ENCODE measurements around the gene RBM25.
"Not testable (repeated sequence)": the region's sequence is repeated elsewhere in the genome, so short reads cannot be mapped to it uniquely, and the experiment has no call there.

The RBM25 gene

GRCh38 chr14:73058224-73058921 lies at the start of gene RBM25:
TSS of gene RBM25 (plus strand) at chr14:73058534. CDS start at chr14:73071642, 13,108 bp downstream.
- in situ Hi-C loops (cut with HindIII; ENCODE audit: low sequenced_read_pairs), result no loop called here

- in situ Hi-C loops (cut with HindIII; ENCODE audit: low sequenced_read_pairs), result not testable (repeated sequence)
Measured at GRCh38 chr14:73011189-73011588, 47.1 kb upstream of the RBM25 start.

GRCh38 chr14:73014105-73014504 lies 44.2 kb upstream of the RBM25 start:
- in situ Hi-C loops (cut with HindIII; ENCODE audit: low sequenced_read_pairs), result no loop called here

GRCh38 chr14:73015552-73015951 lies 42.8 kb upstream of the RBM25 start:
- in situ Hi-C loops (cut with HindIII; ENCODE audit: low sequenced_read_pairs), result loop anchor here (5.0 kb wide), 1 partner anchor 38 kb away; no protein-coding TSS in a partner anchor

GRCh38 chr14:73016011-73016410 lies 42.3 kb upstream of the RBM25 start:
- in situ Hi-C loops (cut with HindIII; ENCODE audit: low sequenced_read_pairs), result loop anchor here (5.0 kb wide), 1 partner anchor 39 kb away; no protein-coding TSS in a partner anchor

GRCh38 chr14:73022051-73022450 lies 36.3 kb upstream of the RBM25 start:
- in situ Hi-C loops (cut with HindIII; ENCODE audit: low sequenced_read_pairs), result no loop called here

- in situ Hi-C loops (cut with HindIII; ENCODE audit: low sequenced_read_pairs), result no loop called here
Measured at GRCh38 chr14:73025544-73025943, 32.8 kb upstream of the RBM25 start.

- in situ Hi-C loops (cut with HindIII; ENCODE audit: low sequenced_read_pairs), result no loop called here
Measured at GRCh38 chr14:73026243-73026844, 32.0 kb upstream of the RBM25 start.

GRCh38 chr14:73026845-73027542 lies 31.3 kb upstream of the RBM25 start, which contains the start of gene ZFYVE1:
TSS of gene ZFYVE1 (minus strand) at chr14:73027106. CDS start at chr14:73024508, 2,598 bp downstream.
- in situ Hi-C loops (cut with HindIII; ENCODE audit: low sequenced_read_pairs), result no loop called here

GRCh38 chr14:73027546-73027945 lies 30.8 kb upstream of the RBM25 start:
- in situ Hi-C loops (cut with HindIII; ENCODE audit: low sequenced_read_pairs), result no loop called here

- in situ Hi-C loops (cut with HindIII; ENCODE audit: low sequenced_read_pairs), result no loop called here
Measured at GRCh38 chr14:73027984-73028383, 30.4 kb upstream of the RBM25 start.

GRCh38 chr14:73036706-73037450 lies 21.5 kb upstream of the RBM25 start:
- in situ Hi-C loops (cut with HindIII; ENCODE audit: low sequenced_read_pairs), result not testable (repeated sequence)

GRCh38 chr14:73047808-73048207 lies 10.5 kb upstream of the RBM25 start:
- in situ Hi-C loops (cut with HindIII; ENCODE audit: low sequenced_read_pairs), result no loop called here

- in situ Hi-C loops (cut with HindIII; ENCODE audit: low sequenced_read_pairs), result no loop called here
Measured at GRCh38 chr14:73049428-73049827, 8.9 kb upstream of the RBM25 start.

- in situ Hi-C loops (cut with HindIII; ENCODE audit: low sequenced_read_pairs), result no loop called here
Measured at GRCh38 chr14:73055251-73055650, 3.1 kb upstream of the RBM25 start.

GRCh38 chr14:73057944-73058223 lies 450 bp upstream of the RBM25 start:
- in situ Hi-C loops (cut with HindIII; ENCODE audit: low sequenced_read_pairs), result no loop called here

- in situ Hi-C loops (cut with HindIII; ENCODE audit: low sequenced_read_pairs), result no loop called here
Measured at GRCh38 chr14:73058922-73059673, 764 bp downstream of the RBM25 start.

GRCh38 chr14:73069585-73069984 lies 11.3 kb downstream of the RBM25 start:
- in situ Hi-C loops (cut with HindIII; ENCODE audit: low sequenced_read_pairs), result no loop called here

GRCh38 chr14:73091044-73091443 lies 32.7 kb downstream of the RBM25 start:
- in situ Hi-C loops (cut with HindIII; ENCODE audit: low sequenced_read_pairs), result no loop called here

GRCh38 chr14:73097421-73097820 lies 39.1 kb downstream of the RBM25 start:
- in situ Hi-C loops (cut with HindIII; ENCODE audit: low sequenced_read_pairs), result no loop called here

GRCh38 chr14:73100334-73100733 lies 42.0 kb downstream of the RBM25 start:
- in situ Hi-C loops (cut with HindIII; ENCODE audit: low sequenced_read_pairs), result no loop called here

Data from endothelial cell of hepatic sinusoid (primary cell).